OCI-M2 (cell line): ENCODE measurements around the gene SDSL.

Experiments
- DNase-seq: peaks from one replicate; lab custom pipeline; 2025; ENCODE audit not compliant: unreplicated experiment; lab: John Stamatoyannopoulos, UW

SDSL gene

GRCh38 chr12:113445544-113446171 is 23.5 kb downstream of the SDSL start:
- no peak for DNase-seq

DNA sequence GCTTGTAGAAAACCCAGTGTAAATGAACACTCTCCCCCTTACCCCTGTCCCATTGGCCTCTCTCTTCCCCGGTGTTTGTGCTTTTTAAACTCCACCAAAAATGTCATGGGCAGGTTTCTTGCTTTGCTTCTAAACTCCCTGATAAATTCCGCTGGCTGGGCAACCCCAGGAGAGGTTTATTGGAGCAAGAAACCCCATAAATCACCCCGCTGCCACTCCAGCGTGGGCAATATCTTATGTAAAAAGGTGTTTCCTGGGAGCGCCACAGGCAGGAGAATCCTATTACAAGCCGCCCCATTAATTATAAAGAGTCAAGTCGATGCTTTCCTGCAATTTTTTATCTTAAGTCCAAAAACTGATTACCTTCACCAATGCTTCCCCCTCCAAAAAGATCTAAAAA is 26.7 kb downstream of the SDSL start:
- no peak for DNase-seq

DNA sequence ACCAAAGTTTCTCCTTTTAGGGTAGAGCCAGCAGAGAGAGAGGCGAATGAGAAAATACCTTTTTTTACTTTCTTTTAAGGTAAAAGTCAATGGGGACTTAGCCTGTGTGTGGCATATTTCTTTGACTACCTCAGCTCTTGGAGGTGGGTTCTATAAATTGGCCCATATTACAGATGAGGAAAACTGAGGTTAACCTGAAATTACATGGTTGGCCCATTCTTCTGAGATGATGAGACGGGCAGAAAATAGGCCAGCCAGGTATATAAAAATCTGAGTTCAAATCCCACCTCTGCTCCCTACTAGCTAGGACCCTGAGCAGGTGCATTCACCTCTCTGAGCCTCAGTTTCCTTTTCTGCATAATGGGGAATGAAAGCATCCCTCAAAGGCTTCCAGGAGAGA is 27.1 kb downstream of the SDSL start:
- no peak for DNase-seq

DNA sequence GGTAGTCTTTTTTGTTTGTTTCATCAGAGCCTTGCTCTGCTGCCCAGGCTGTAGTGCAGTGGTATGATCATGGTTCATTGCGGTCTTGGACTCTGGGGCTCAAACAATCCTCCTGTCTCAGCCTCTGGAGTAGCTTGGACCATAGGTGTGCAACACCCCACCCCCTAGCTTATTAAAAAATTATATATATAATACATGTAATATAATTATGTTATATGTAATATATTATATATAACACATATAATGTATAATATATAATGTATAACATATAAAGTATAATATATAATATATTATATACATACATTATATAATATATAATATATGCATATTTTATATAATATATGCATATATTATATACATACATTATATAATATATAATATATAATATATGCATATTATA is 27.7 kb downstream of the SDSL start:
- DNase-seq: no peak

DNA sequence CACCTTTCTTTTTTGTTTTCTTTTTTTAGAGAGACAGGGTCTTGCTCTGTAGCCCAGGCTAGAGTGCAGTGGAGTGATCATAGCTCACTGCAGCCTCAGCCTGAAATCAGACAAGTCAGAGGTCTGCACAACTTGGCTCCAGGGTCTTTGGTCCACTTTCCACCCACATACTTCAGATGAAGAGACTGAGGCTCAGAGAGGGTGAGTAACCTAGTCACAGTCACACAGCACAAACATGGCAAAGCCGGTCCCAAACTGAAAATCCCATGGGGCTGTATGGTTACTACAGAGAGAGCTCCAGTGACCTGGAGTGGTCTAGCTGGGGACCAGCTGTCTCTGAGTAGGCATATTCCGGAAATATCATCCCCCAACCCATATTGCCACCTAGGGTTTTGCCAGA is 30.3 kb downstream of the SDSL start:
- no peak for DNase-seq

DNA sequence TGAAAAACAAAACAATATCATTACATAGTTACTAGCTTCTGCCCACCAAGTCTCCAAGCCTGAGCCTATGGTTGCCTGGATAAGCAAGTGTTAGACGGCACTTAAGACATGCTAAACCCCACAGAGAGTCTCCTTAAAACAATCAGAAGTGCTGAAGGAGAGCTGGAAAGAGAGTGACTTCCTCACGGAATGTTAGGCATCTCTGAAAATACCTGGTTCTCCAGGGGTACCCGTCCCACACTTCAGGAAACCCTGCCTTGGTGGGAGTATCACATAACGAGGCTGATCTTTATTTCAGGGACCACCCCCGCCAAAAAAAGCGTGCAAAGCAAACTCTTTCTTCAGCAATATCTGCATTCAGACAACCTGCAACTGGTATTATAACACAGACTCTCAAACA is 31.1 kb downstream of the SDSL start:
- no peak for DNase-seq

DNA sequence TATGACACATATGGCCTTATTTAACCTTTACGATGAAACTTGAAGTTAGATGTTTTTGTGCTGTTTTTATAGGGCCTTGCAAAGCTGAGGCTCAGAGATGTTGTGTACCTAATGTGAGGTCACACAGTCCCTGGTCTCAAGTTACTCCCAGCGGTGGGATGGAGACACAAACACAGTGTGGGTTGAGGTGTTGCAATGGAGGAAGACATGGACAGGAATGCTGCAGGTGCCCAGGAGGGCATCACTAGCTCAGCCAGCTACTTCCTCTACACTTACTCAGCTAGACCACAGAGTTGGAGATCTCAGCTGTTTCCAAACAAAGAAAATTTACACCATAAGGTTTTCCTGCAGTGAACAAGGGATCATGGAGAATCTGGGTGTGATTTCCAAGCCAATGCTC is 34.0 kb downstream of the SDSL start:
- DNase-seq: no peak

DNA sequence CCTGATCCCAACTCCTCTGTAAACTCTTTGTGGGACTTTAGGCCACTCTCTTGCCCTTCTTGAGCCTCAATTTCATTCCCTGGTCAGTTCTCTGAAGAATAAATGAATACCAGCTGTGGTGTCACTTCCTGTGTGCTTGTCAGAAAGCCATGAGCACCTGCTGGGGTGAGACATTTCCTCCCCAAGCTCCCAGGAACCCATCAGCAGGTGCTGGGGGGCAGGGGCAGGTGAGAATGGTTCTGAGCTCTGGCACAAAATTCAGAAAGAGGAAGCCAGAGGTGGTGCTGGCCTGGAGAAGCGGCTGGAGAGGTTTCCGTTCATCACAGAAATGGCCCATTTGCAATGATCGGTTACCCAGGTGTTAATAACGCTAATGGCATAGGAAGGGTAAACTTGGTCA is 34.6 kb downstream of the SDSL start:
- no peak for DNase-seq

DNA sequence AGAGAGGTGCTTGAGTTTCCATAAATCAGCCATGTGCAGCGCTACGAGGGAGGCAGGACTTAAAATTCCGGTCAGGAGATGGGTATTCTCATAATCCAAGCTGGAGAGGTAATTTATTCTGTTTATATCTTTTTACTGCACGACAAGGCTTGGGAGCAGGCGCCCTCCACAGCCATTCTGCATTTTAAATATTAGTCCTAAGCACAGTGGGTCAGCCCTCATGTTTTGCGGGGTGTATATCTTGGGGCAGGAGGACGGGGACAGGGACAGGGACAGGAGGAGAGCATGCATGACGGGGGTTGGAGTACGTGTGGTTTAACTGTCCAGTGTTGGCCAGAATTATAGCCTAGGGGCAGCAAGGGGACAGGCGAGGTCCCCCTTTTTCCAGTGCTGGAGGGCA is 35.0 kb downstream of the SDSL start:
- DNase-seq: no peak

- DNase-seq: no peak
These were observed 35.5 kb downstream of the SDSL start for GRCh38 chr12:113457710-113458109.

GRCh38 chr12:113459981-113460380 is 37.8 kb downstream of the SDSL start:
- DNase-seq: no peak

GRCh38 chr12:113461666-113462065 is 39.5 kb downstream of the SDSL start:
- DNase-seq: no peak

- peak; percentile 17 for DNase-seq
These were observed 40.1 kb downstream of the SDSL start for GRCh38 chr12:113462117-113462774.

GRCh38 chr12:113462998-113463745 is 41.0 kb downstream of the SDSL start:
- no peak for DNase-seq

DNA sequence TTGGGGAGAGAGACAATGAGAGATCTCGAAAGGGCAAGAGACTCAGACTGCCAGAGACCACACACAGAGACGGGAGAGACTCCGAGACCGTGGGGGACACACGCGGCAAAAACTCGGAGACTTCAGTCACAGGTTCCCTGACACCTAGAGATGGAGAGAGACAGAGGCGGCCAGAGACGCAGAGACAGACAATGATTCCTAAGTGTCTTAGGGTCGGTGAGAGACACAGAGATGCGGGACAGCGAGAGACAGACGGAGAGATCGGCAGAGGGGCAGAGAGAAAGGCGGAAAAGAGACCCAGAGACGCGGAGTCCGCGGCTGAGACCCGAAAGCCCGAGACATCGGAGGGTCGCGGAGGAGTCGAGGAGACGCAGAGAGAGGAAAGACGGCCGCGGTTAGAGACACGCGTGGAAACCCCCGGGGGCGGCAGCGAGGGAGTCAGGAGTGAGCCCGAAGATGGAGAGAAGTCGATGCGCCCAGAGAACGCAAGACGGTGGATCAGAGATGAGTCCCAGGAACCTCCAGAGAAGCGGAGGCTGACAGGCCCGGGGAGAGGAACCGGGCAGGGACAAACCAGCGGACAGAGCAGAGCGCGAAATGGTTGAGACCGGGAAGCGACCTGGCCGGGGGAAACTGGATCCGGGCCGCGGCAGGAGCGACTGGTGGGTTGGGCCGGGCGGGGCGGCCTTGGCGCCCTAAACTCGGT is 41.7 kb downstream of the SDSL start:
- no peak for DNase-seq

- DNase-seq: no peak
These were observed 42.2 kb downstream of the SDSL start for GRCh38 chr12:113464452-113464775.

DNA sequence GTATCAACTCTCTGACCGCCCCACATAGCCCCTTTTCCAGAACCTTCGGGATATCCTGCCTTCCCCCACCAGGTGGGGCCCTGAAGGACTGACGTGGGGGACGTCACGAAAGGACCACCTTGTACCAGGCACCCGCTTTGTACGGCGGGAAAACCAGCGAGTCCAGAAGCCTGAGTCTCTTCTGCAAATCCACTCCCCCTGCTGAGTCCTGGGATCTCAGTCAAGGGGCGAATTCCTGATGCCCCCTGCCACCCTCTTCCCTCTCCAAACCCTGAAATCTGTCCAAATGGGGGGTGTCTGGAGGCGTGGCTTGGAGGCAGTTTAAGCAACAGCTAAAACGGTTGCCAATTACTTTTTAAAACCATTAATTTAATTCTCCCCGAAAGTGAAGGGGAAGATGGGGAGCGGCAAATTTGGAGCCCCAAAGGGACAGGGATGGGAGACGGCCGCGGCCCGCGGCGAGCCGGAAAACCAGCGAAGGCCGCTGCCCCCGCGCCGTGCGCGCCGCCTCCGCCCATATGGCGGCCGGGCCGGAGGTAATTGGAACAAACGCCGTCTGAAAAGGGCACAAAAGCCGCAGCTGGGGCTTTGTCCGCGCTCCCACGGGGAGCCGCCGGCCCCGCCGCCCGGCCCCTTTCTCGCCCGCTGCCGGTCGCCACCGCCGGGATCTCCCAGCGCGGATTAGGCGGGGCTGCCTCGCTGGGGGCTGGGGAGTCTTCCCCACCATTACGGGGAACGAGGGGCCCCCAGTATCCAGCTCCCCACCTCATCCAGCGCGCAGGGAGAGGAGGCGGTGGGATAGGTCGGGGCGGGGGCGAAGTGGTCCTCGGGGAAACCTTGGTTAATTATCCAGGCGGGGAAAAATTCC is 42.9 kb downstream of the SDSL start:
- DNase-seq: no peak

GRCh38 chr12:113465808-113466453 is 43.8 kb downstream of the SDSL start:
- DNase-seq: no peak

GRCh38 chr12:113466454-113467141 is 44.4 kb downstream of the SDSL start:
- DNase-seq: no peak

- DNase-seq: no peak
These were observed 44.9 kb downstream of the SDSL start for GRCh38 chr12:113467142-113467501.
